BJ (cell line): ENCODE results near the gene MUS81. TPM values are rescaled to one million over a fixed set of nuclear protein-coding genes. Genes with fewer than 3 reads are reported as not detected.
"Not testable (repeated sequence)": the region's sequence is repeated elsewhere in the genome, so short reads cannot be mapped to it uniquely, and the experiment has no call there.

Experiments
- CTCF ChIA-PET: fragments of 350-600 bp; formaldehyde crosslinking; extraction: SDS; loops from one replicate; lab custom pipeline; 2021; ENCODE audit warnings: antibody characterized with exemption, inconsistent platforms; lab: Yijun Ruan, JAX
- POLR2A ChIA-PET: fragments of 300-600 bp; sonication (Branson Sonifier 250); formaldehyde crosslinking; extraction: SDS; loops from one replicate; lab custom pipeline; 2021; ENCODE audit warnings: antibody characterized with exemption; lab: Charles Lee
- DNase-seq: peaks from one replicate; pipeline ENCODE4 v3.0.0-alpha.2; 2011; ENCODE audit warnings: low read depth
- H3K27me3 ChIP-seq: 2 replicates; pipeline ENCODE4 v1.6.0; 2011; ENCODE audit warnings: low read length; ENCODE audit not compliant: control insufficient read depth, insufficient read depth
- H3K36me3 ChIP-seq: 2 replicates; pipeline ENCODE4 v1.5.1; 2011; ENCODE audit warnings: low read length; ENCODE audit not compliant: control insufficient read depth, insufficient read depth
- H3K4me3 ChIP-seq: 2 replicates; pipeline ENCODE4 v1.5.1; 2011; ENCODE audit warnings: low read depth, mild to moderate bottlenecking, control low read depth, low read length
- CTCF ChIP-seq: IDR thresholded peaks from 2 replicates; pipeline ENCODE4 v1.5.1; 2011; ENCODE audit warnings: low read depth, mild to moderate bottlenecking, control low read depth, inconsistent platforms, low read length, moderate library complexity; ENCODE audit not compliant: insufficient read depth
- polyA plus RNA-seq: library from polyadenylated mRNA; depleted of rRNA; stranded (reverse); fragments of >200 nt; gene quantifications from 2 replicates; pipeline ENCODE4 v1.2.3, GENCODE V29; 2011

MUS81 gene
- polyA plus RNA-seq, 1 experiment: 63.8 TPM

- no peak for DNase-seq
- Histone ChIP-seq H3K36me3 (no peaks in the 10 kb centered on the region), H3K27me3 (peaks cover 16% of the 10 kb centered on the region), H3K4me3 (peak overlapping the region; percentile 60)
- TF ChIP-seq CTCF: no peak
- POLR2A ChIA-PET: interaction anchor here (0.5 kb wide), 1 partner anchor 168 kb away, joined by 4 read pairs; the partner anchor contains the start of genes BANF1 and EIF1AD
- CTCF ChIA-PET: interaction anchor here (1.0 to 3.5 kb wide), 3 partner anchors 16 to 125 kb away, joined by 3 to 24 read pairs (median 5); no protein-coding TSS in a partner anchor
Measured at GRCh38 chr11:65834202-65834601, 26.0 kb upstream of the MUS81 start.

GRCh38 chr11:65842144-65842543 lies 18.1 kb upstream of the MUS81 start:
- Histone ChIP-seq H3K4me3 (no peak overlapping the region), H3K36me3 (no peaks in the 10 kb centered on the region), H3K27me3 (no peaks in the 10 kb centered on the region)
- ChIA-PET POLR2A (no interaction called here), CTCF (interaction anchor here (1.2 kb wide), 1 partner anchor 9 kb away, joined by 4 read pairs; no protein-coding TSS in a partner anchor)
- no peak for TF ChIP-seq CTCF
- DNase-seq: no peak

- CTCF ChIA-PET: interaction anchor here (0.8 kb wide), 1 partner anchor 11 kb away, joined by 3 read pairs; no protein-coding TSS in a partner anchor
- DNase-seq: no peak
- POLR2A ChIA-PET: no interaction called here
- Histone ChIP-seq H3K36me3 (no peaks in the 10 kb centered on the region), H3K27me3 (no peaks in the 10 kb centered on the region), H3K4me3 (no peak overlapping the region)
- TF ChIP-seq CTCF: no peak
Measured at GRCh38 chr11:65843811-65844210, 16.4 kb upstream of the MUS81 start.

GRCh38 chr11:65844231-65844872 lies 15.9 kb upstream of the MUS81 start:
- Histone ChIP-seq H3K27me3 (no peaks in the 10 kb centered on the region), H3K4me3 (no peak overlapping the region), H3K36me3 (no peaks in the 10 kb centered on the region)
- POLR2A ChIA-PET: interaction anchor here (0.6 kb wide), 1 partner anchor 1592 kb away, joined by 3 read pairs; no protein-coding TSS in a partner anchor
- no peak for TF ChIP-seq CTCF
- no peak for DNase-seq
- CTCF ChIA-PET: interaction anchor here (0.7 to 1.8 kb wide), 2 partner anchors 132 to 141 kb away, joined by 4 to 5 read pairs; partner anchors contain the start of gene KAT5

- Histone ChIP-seq H3K4me3 (no peak overlapping the region), H3K27me3 (no peaks in the 10 kb centered on the region), H3K36me3 (peaks cover 19% of the 10 kb centered on the region)
- TF ChIP-seq CTCF: no peak
- no peak for DNase-seq
- POLR2A ChIA-PET: no interaction called here
- CTCF ChIA-PET: interaction anchor here (1.1 to 2.1 kb wide), 4 partner anchors 12 to 142 kb away, joined by 3 to 9 read pairs (median 4); partner anchors contain the start of gene KAT5
Measured at GRCh38 chr11:65847746-65848145, 12.5 kb upstream of the MUS81 start.

- peaks cover 27% of the 10 kb centered on the region for H3K36me3 ChIP-seq
Measured at GRCh38 chr11:65848693-65849092, 11.5 kb upstream of the MUS81 start.

More at GRCh38 chr11:65848693-65849092, 11.5 kb upstream of the MUS81 start:
- ChIA-PET POLR2A (interaction anchor here (0.7 kb wide), 1 partner anchor 244 kb away, joined by 8 read pairs; no protein-coding TSS in a partner anchor), CTCF (interaction anchor here (1.1 to 2.1 kb wide), 3 partner anchors 11 to 143 kb away, joined by 3 to 9 read pairs (median 3); no protein-coding TSS in a partner anchor)
- DNase-seq, H3K4me3 ChIP-seq, H3K27me3 ChIP-seq: not testable (repeated sequence)
